HG03159 (cell line): ENCODE data around the gene LPGAT1.

ENCODE experiments used
- ATAC-seq: cut with Tn5 transposase; IDR thresholded peaks from one replicate; pipeline ENCODE4 v1.9.1; 2021; ENCODE audit warnings: mild to moderate bottlenecking, moderate library complexity; ENCODE audit not compliant: unreplicated experiment

The LPGAT1 gene

DNA sequence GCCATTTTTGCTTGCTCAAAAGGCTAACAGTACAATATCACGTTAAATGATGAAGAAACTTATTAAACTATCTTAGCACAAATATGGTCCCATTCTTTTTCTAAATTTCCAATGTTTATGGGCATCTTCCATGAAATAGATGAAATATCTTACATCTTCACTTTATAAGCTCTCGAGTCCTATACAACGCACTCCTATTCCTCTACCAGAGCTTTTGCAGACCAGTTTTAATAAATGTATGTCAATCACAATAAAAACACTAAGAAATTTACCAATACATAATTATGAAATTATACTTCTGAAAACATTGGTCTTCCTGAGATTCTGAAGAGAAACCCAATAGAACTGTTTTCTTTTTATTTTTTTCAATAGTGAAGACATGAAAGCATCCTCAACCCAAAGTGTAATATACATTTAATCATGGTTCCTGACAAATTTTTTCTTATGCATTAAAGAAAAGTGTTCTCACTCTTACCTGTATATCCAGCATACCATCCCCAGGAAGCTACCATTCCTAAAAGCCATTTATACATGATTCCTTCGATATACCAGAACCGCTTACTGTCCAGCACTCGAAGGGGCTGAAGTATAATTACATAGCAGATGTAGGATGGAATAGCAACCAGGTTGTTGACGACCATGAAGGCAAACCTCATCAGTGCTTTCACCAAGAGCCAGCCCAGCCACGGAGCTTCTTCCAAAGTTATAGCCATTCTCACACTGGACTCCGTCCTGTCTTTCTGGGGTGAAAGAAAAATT is 1.8 kb downstream of the LPGAT1 start:
- no peak for ATAC-seq

DNA sequence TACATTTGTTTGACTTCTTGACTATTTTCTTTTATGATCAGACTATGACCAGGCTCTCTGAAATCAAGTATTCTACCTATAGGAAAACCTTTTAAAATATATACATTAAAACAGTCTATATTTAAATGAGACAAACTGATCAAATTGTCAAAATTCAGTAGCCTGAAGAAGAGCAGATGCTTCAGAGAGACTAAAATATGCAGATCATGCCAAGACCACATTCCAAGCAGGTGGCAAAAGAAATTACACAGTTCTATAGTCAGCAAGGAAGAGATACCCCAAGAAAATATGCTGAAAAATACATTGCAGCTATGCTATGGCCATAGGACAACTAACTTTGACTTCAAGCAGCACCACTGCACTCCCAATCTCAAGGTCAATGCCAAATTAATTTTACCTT is 3.5 kb downstream of the LPGAT1 start:
- no peak for ATAC-seq

DNA sequence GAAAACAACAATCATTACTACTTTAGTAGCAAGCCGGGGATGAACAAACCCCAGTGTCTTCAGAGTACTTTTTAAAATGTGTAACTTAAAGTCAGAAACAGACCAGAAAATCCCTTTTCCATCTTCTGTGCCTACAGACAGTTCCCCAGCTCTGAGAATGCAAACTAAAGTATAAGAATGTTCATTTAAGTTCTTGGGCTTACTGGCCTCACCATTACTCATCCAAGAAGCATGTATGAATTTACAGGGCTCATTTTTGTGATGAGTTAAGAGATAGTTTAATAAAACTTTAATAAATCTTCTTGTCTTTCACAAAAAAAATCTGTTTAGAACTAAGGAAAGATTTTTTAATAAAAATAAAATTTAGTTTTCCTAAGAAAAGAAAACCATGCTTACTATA is 4.6 kb downstream of the LPGAT1 start:
- ATAC-seq = no peak

DNA sequence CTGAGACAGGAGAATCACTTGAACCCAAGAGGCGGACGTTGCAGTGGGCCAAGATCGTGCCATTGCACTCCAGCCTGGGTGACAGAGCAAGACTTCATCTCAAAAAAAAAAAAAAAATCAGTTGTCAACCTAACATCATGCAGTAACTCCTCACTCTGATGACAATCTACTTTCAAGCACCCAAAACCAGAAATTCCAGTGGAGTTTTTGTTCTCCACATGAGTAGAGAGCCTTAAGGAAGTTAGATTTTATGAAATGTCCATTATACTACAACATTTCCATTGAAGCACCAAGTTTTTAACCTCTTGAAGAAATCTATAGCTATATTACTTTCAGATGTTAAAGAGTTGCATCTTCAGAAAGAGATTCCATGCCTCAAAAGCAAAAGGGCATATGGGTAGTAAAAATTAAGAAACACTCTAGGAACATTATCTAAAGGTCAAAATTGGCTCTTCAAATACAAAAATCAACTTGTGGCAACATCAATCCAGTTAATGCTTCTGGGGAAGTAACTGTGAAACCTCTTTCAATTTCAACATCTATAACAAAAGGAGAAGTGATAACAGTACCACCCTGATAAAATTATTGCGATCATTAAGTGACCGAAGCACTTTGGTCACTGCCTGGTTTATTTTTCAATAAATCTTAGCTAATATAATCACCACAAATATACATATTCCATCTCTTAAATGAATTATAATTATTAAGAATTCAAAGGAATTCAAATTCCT is 7.7 kb downstream of the LPGAT1 start:
- no peak for ATAC-seq

DNA sequence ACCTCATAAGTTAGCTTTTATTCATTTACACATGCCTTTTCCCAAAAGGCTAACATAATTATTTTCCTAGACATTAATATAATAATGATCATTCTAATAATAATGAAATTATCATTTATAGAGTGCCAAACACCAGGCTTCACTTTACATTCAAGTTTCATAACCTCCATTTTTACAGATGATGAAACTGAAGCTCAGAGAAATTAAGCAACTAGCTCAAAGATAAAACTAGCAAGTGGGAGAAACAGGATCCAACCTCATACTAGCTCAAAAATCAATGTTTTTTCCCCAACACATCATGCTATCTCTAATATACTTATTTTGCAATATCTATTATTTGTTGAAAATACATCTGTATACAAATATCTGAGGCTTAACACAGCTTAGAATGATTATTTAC is 14.0 kb downstream of the LPGAT1 start:
- ATAC-seq = no peak

DNA sequence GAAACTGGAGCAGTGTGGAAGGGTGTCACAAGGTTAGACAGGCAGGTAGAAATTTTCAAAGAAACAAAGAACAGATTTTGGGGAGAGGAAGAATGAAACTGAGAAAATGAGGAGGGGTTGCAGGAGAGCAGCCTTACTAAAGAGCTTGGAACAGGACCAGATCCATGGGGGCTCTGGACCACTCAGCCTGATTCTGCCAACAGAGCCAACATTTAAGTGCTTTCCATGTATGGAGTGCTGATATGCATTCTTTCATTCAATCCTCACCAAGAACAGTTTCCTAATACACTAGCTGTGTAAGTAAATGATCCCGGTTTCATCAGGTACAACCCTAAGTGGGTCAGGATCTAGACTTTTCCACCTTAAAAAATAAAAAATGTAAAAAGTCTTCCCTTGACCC is 16.2 kb downstream of the LPGAT1 start:
- no peak for ATAC-seq

- ATAC-seq = no peak
These were observed 17.0 kb downstream of the LPGAT1 start for GRCh38 chr1:211813590-211813989.

DNA sequence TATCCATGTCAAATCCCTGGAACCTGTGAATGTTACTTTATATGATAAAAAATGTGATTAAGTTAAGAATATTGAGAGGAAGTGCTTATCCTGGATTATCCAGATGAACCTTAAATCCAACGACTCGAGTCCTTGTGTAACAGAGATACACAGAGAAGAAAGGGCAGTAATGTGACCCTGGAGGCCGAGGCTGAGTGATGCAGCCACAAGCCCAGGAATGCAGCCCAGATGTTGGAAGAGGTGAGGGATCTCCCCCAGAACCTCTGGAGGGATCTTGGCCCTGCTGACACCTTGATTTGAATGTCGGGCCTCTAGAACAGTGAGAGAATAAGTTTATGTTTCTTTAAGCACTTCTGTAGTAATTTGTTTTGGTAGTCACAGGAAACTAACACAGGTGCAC is 18.0 kb downstream of the LPGAT1 start:
- no peak for ATAC-seq

- ATAC-seq = no peak
These were observed 18.7 kb downstream of the LPGAT1 start for GRCh38 chr1:211811848-211812247.

- no peak for ATAC-seq
These were observed 19.4 kb downstream of the LPGAT1 start for GRCh38 chr1:211811126-211811525.

DNA sequence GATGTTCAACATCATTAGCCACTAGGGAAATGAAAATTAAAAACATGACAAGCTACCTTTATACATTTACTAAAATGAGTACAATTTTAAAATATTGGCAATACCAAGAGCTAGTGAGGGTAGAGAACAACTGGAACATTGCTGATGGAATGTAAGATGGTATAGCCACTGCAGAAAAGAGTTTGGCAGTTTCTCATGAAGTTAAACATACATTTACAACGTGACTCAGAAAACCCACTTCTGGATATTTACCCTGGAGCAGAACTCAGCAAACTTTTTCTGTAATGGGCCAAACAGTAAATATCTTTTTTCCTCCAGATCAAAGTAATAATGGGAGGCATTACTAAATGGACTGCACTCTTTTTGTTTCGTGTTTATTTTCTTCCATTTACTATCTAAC is 22.1 kb downstream of the LPGAT1 start:
- no peak for ATAC-seq

GRCh38 chr1:211804915-211805314 is 25.6 kb downstream of the LPGAT1 start:
- no peak for ATAC-seq

- no peak for ATAC-seq
These were observed 29.5 kb downstream of the LPGAT1 start for GRCh38 chr1:211800925-211801607.

DNA sequence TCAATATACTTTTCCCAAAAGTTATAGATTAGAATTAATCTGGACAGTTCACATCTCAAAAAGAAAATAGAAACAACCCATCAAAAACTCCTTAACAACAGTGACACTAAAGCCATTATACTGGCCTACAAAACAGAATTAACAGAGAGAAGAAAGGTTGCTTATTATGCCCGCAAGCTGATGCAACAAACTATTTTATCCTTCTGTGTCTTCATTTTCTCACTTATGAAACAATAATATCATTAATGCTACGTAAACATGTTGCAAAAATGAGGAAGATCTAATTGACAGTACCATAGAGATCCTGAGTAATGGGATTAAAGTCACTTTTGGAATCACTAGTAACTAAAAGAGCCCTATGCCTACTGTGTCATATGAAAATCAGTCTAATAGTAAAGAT is 32.6 kb downstream of the LPGAT1 start:
- no peak for ATAC-seq

DNA sequence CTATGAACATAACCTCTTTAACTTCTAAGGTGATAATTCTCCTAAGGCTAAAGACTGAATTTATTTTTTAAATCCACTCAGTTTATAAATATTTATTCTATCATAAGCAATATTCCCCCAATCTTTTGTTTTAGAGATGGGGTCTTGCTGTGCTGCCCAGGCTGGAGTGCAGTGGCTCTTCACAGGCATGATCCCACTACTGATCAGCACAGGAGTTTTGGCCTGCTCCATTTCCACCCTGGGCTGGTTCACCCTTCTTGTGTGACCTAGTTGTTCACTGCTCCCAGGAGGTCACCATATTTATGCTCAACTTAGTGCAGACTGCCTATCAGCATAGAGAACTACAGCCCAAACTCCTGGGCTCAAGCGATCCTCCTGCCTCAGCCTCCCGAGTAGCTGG is 38.6 kb downstream of the LPGAT1 start:
- no peak for ATAC-seq

GRCh38 chr1:211789641-211790464 is 40.7 kb downstream of the LPGAT1 start:
- no peak for ATAC-seq

DNA sequence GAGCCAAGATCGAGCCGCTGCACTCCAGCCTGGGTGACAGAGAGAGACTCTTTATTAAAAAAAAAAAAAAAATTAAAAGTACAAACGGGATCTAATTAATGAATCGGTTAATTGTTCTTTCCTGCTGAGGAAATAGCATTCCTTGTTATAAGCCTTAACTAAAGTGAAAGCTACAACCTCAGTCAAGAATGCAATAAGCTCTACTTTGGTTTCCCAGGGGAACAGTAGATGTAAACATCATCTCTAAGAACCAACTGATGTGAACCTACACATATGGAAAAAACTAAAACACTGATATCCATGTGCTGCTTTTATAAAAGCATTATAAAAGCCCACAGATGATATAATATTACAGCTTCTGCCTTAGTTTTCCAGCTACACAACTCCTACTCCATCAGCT is 41.9 kb downstream of the LPGAT1 start:
- ATAC-seq = no peak

GRCh38 chr1:211783897-211784296 is 46.7 kb downstream of the LPGAT1 start:
- ATAC-seq = no peak

DNA sequence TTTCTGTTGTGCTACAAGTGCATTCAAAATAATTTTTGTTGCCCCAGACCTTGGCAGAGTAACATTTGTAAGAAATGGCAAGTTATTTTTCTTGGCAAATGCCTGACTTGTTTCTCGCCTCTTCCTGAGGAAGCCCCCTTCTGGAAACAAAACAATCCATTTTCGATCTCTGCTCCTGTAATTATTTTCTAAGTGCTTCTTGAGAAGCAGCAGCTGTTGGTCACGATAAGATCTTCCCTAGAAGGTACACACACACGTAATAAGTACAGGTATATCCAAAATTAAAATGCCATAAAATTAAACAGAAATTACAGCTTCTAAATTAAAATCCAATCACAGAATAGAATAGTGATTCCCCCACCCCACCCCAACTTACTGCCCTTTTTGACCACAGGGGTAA is 47.3 kb downstream of the LPGAT1 start:
- ATAC-seq = no peak

DNA sequence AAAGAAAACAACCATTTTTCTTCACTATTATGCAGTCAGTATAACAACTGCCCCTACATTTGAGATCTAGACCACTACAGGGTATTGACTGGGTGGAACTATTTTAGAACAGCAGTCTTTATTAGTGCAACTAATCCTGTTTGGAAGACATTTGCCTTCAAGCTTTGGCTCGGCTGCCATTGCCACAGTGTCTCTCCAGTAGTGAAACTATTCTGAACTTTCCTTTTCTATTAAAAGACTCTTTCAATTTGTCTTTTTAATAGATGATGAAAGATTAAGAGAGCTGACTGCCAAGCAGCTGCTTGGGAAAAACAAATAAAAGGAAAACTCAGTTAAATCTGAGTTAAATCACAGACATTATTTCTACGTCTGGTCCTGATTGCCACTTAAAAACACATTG is 49.3 kb downstream of the LPGAT1 start:
- no peak for ATAC-seq

GRCh38 chr1:211775170-211775569 is 55.4 kb downstream of the LPGAT1 start:
- no peak for ATAC-seq
